Measurements from ENCODE around the gene GBE1. TPM values are rescaled to one million over a fixed set of nuclear protein-coding genes. Genes with fewer than 3 reads are reported as not detected.

The GBE1 gene
- 53.4 and 53.9 TPM in 2 replicates for total RNA-seq

GRCh38 chr3:81760924-81761903 is at the start of gene GBE1:
GBE1 (minus strand) TSS chr3:81761645; CDS start chr3:81761517, 128 bp downstream.

Measured in epithelial cell of alveolus of lung (primary cell).